Sigmoid colon (tissue), 4 donors: Measurements from ENCODE around the gene FASN.

Experiments used
- CTCF ChIP-seq, 4 experiments: fragments of 450-650 bp in 3 of 4; fragments of 200-600 bp in 1 of 4; IDR thresholded peaks; one replicate each; pipeline ENCODE4 v1.5.1; 2016 to 2019; ENCODE audit warnings: antibody characterized with exemption in 4 of 4, mild to moderate bottlenecking in 3 of 4, moderate library complexity in 2 of 4
- EP300 ChIP-seq, 4 donors: sonication (generic); formaldehyde crosslinking; IDR thresholded peaks; one replicate each; pipeline ENCODE4 v1.6.1; 2017; ENCODE audit warnings: antibody characterized with exemption in 4 of 4

- no peak for TF ChIP-seq CTCF (IDR thresholded peaks at IDR 0.05)
- TF ChIP-seq EP300 (IDR thresholded peaks at IDR 0.05) = no peak
These were observed 15.0 kb downstream of the FASN start for GRCh38 chr17:82083009-82083408.
